Choroid plexus epithelial cell (primary cell): Measurements from ENCODE around the gene CNTNAP1.

ENCODE experiments used
- DNase-seq: peaks from one replicate; pipeline ENCODE4 v3.0.0-alpha.2; 2010; ENCODE audit warnings: low read depth
- H3K4me3 ChIP-seq: 2 replicates; pipeline ENCODE4 v1.5.1; 2011; ENCODE audit warnings: low read depth, mild to moderate bottlenecking, control low read depth, low read length, moderate library complexity
- CTCF ChIP-seq: conservative IDR thresholded peaks from 2 replicates; pipeline ENCODE4 v1.5.1; 2011; ENCODE audit warnings: low read depth, mild to moderate bottlenecking, control low read depth, inconsistent platforms, low read length, moderate library complexity

Gene CNTNAP1

DNA sequence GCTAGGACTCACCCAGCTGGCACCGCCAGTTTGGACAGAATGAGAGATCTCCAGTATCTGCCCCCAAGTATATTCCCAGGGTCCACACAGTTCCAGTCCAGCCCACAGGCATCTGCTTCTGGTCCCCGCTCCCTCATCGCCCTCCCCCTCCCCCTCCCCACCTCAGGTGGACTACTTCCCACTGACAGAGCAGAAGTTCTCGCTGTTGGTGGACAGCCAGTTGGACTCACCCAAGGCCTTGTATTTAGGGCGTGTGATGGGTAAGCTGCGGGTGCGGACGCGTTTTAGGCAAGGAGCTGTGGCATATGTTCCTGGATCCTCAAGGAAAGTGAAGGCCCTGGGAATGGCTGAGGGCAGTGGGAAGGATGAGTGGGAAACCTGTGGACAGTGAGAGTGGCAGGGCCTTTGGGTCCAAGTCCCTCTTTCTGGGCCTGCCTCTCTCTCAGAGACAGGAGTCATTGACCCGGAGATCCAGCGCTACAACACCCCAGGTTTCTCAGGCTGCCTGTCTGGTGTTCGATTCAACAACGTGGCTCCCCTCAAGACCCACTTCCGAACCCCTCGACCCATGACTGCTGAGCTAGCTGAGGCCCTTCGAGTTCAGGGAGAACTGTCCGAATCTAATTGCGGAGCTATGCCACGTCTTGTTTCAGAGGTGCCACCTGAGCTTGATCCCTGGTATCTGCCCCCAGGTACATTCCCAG, 14.9 kb downstream of the CNTNAP1 start:
- no peak for DNase-seq
- TF ChIP-seq CTCF = no peak
- no peak overlapping the region for H3K4me3 ChIP-seq

- no peak for TF ChIP-seq CTCF
- peak; percentile 41 for DNase-seq
- no peak overlapping the region for H3K4me3 ChIP-seq
Observed at GRCh38 chr17:42698736-42699414, 16.5 kb downstream of the CNTNAP1 start.

DNA sequence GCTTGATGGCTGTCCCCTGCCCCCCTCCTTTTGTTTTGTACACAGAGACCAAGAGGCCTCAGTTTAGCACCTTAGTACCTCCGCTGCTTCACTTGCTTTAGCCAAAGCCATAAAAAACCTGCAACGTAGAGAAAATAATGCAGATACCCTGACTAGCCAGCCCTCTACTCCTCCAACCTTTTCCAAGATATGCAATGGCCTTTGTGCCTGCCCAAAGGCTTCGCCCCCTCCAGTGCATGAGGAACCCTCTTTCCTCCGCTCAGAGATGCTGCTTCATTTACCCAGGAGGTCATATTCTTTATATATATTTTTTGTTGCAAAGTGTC, 17.0 kb downstream of the CNTNAP1 start:
- no peak for TF ChIP-seq CTCF
- H3K4me3 ChIP-seq = no peak overlapping the region
- no peak for DNase-seq

- no peak for DNase-seq
- no peak for TF ChIP-seq CTCF
- H3K4me3 ChIP-seq = no peak overlapping the region
Observed at GRCh38 chr17:42700586-42701289, 18.4 kb downstream of the CNTNAP1 start.

- DNase-seq = no peak
- no peak for TF ChIP-seq CTCF
Observed at GRCh38 chr17:42702446-42702845, 20.1 kb downstream of the CNTNAP1 start.

GRCh38 chr17:42704490-42704836, 22.1 kb downstream of the CNTNAP1 start:
- no peak for DNase-seq
- TF ChIP-seq CTCF = no peak
- H3K4me3 ChIP-seq = no peak overlapping the region

More at GRCh38 chr17:42702446-42702845, 20.1 kb downstream of the CNTNAP1 start:
- no peak overlapping the region for H3K4me3 ChIP-seq
